Panc1 (cell line): ENCODE measurements around the gene SLC38A1.

ENCODE experiments used
- CTCF ChIP-seq: fragments of 450-650 bp; IDR thresholded peaks from 2 replicates; pipeline ENCODE4 v1.5.1; 2017; ENCODE audit warnings: mild to moderate bottlenecking
- POLR2AphosphoS5 ChIP-seq: IDR thresholded peaks from 2 replicates; pipeline ENCODE4 v1.6.1; 2012; ENCODE audit warnings: mild to moderate bottlenecking, low read depth, low read length, moderate library complexity
- REST ChIP-seq, 2 experiments: IDR thresholded peaks; 2 replicates each; pipeline ENCODE4 v1.6.1; 2011 to 2012; ENCODE audit warnings: low read depth in 2 of 2, control low read depth in 1 of 2, low read length in 1 of 2, mild to moderate bottlenecking in 1 of 2, moderate library complexity in 1 of 2; ENCODE audit not compliant: insufficient read depth in 1 of 2
- SIN3A ChIP-seq: IDR thresholded peaks from 2 replicates; pipeline ENCODE4 v1.6.1; 2012; ENCODE audit warnings: low read depth, mild to moderate bottlenecking, low read length, moderate library complexity, borderline replicate concordance; ENCODE audit not compliant: insufficient read depth
- TCF7L2 ChIP-seq: IDR thresholded peaks from 2 replicates; pipeline ENCODE4 v1.6.1; 2011; ENCODE audit warnings: mild to moderate bottlenecking, low read depth, low read length, inconsistent platforms

GRCh38 chr12:46147144-46147543, 121.7 kb downstream of the SLC38A1 start:
- TF ChIP-seq CTCF: no peak
- no peak for TF ChIP-seq REST (IDR thresholded peaks at IDR 0.05; ENCODE audit: insufficient read depth in 1 of 2, low read depth in 2 of 2, low read length in 1 of 2)
- TF ChIP-seq POLR2AphosphoS5: no peak
- no peak for TF ChIP-seq SIN3A
- TF ChIP-seq TCF7L2: no peak
